ENCODE data around the gene STK32A. TPM values are rescaled to one million over a fixed set of nuclear protein-coding genes. Genes with fewer than 3 reads are reported as not detected.

Gene STK32A
- total RNA-seq, 6 donors from 2014 or later: 2.7 to 13.3 (median 7.1) TPM

DNA sequence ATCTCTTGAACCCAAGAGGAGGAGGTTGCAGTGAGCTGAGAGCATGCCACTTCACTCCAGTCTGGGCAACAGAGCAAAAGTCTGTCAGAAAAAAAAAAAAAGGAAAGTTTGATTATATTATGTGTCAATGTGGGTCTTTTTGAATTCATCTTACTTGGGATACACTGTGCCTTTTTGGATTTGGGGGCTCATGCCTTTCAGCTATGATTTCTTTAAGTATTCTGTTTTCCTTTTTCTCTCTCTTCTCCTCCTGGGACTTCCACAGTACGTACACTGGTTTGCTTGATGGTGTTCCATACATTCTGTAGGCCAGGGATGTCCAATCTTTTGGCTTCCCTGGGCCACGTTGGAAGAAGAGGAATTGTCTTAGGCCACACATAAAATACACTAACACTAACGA is 146.7 kb downstream of the STK32A start:
- no peaks in the 10 kb centered on the region for H3K9me3 ChIP-seq
- WGBS, 2 donors: 96 to 98% methylated on average over 3 of the region's 3 CpGs
- no peak for ATAC-seq (ENCODE audit: low FRiP score in 2 of 2)

DNA sequence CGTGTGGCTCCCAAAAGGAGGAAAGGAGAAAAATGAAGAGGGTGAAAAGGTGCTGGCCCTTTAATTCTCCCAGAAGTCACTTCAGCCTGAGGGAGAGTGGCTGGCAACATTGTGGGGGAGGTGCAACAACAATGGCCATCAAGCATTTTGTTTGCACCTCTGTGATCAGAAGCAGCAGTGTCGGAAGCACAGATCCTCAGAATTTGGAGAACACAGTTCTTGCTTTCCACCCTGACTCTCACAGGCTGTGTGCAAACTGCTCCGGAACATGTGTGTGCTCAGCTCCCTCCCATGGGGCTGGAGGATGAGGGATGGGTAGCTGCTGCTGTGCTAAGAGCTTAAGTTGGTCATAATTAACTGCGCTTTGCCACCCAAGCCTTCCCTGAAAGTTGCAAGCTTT is 147.9 kb downstream of the STK32A start:
- WGBS, 2 donors: 70 to 79% methylated on average over 4 of the region's 4 CpGs
- Histone ChIP-seq H3K27ac (no peak overlapping the region), H3K4me1 (no peaks in the 10 kb centered on the region), H3K36me3 (no peaks in the 10 kb centered on the region), H3K27me3 (no peaks in the 10 kb centered on the region), H3K4me3 (no peak overlapping the region), H3K9me3 (no peaks in the 10 kb centered on the region)
- DNase-seq (no peak), ATAC-seq (ENCODE audit: low FRiP score in 2 of 2) (no peak)
- TF ChIP-seq EP300 (IDR thresholded peaks at IDR 0.05) (no peak), POLR2AphosphoS5 (IDR thresholded peaks at IDR 0.05) (no peak), POLR2A (IDR thresholded peaks at IDR 0.05) (no peak)
- TF ChIP-seq, protein P1, sequence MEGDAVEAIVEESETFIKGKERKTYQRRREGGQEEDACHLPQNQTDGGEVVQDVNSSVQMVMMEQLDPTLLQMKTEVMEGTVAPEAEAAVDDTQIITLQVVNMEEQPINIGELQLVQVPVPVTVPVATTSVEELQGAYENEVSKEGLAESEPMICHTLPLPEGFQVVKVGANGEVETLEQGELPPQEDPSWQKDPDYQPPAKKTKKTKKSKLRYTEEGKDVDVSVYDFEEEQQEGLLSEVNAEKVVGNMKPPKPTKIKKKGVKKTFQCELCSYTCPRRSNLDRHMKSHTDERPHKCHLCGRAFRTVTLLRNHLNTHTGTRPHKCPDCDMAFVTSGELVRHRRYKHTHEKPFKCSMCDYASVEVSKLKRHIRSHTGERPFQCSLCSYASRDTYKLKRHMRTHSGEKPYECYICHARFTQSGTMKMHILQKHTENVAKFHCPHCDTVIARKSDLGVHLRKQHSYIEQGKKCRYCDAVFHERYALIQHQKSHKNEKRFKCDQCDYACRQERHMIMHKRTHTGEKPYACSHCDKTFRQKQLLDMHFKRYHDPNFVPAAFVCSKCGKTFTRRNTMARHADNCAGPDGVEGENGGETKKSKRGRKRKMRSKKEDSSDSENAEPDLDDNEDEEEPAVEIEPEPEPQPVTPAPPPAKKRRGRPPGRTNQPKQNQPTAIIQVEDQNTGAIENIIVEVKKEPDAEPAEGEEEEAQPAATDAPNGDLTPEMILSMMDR (IDR thresholded peaks at IDR 0.05): no peak

More for the DNA sequence above, 146.7 kb downstream of the STK32A start:
- Histone ChIP-seq H3K4me3 (no peak overlapping the region), H3K27me3 (no peaks in the 10 kb centered on the region), H3K36me3 (no peaks in the 10 kb centered on the region), H3K4me1 (no peaks in the 10 kb centered on the region), H3K27ac (no peak overlapping the region)
- no peak for TF ChIP-seq POLR2A (IDR thresholded peaks at IDR 0.05)
- TF ChIP-seq, protein P1 (IDR thresholded peaks at IDR 0.05): no peak
- no peak for TF ChIP-seq POLR2AphosphoS5 (IDR thresholded peaks at IDR 0.05)
- TF ChIP-seq EP300 (IDR thresholded peaks at IDR 0.05): no peak
- no peak for DNase-seq

DNA sequence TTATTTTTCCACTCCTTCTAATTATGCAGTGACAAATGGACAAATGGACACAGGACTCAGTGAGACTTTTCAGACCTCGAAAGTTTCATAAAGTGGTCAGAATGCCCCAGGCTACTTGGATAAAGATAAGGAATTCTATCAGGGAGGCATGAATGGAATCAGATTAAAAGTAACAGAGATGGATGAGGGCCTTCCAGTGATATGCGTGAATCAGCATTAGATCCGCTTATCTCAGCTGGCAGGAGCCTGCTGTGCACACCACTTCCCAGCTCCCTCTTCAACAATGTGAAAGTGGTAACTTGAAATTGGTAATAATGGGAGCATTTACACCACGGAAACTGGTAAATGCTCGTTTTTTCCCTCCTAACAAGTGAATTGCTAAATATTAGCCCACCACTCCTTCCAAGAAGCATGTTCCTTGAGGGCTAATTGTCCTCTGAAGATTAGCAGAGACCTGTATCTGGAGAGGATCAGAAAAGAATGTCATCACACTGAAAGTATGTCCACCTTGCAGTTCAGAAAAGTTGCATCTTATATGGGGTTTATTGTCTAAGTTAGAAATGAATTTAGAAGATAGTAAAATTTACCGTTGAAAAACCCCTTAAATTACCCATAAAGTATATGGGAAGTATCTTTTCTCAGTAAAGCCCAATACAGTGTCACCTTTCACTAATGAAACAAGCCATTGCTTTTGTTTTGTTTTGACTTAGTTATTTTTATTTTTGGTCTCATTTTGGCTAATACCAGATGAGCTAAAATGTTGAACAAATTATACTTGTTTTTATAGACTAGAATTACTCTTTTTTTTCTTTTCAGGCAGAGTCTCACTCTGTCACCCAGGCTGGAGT is 149.7 kb downstream of the STK32A start:
- no peaks in the 10 kb centered on the region for H3K9me3 ChIP-seq
- TF ChIP-seq EP300 (IDR thresholded peaks at IDR 0.05) (no peak), POLR2A (IDR thresholded peaks at IDR 0.05) (no peak), POLR2AphosphoS5 (IDR thresholded peaks at IDR 0.05) (no peak)
- TF ChIP-seq, protein P1 (IDR thresholded peaks at IDR 0.05): no peak
- ATAC-seq (ENCODE audit: low FRiP score in 2 of 2) (no peak), DNase-seq (no peak)
- H3K27me3 ChIP-seq: no peaks in the 10 kb centered on the region
- 73 to 79% methylated on average over 6 of the region's 6 CpGs for WGBS, 2 donors
- no peak overlapping the region for H3K27ac ChIP-seq
- no peaks in the 10 kb centered on the region for H3K4me1 ChIP-seq
- no peaks in the 10 kb centered on the region for H3K36me3 ChIP-seq
- H3K4me3 ChIP-seq: no peak overlapping the region

DNA sequence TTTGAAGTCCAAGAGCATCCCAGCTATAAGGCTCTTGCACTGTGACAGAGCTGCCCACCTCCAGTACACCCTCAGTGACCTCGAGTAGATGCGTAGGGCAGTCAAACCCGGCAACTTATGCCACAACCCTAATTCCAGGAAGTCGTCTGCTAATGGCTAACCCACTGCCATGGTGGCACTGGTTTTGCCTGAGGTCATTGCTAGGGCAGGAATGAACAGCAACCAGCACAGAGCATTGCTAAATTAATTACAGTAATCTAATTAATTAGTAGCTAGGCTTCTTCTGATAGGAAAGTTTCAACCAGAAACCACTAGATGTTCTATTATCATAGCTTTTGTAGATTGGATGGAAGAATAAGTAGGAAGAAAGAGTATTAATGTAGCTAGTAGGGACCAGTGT is 152.3 kb downstream of the STK32A start:
- Histone ChIP-seq H3K9me3 (no peaks in the 10 kb centered on the region), H3K27ac (no peak overlapping the region), H3K4me3 (no peak overlapping the region), H3K27me3 (no peaks in the 10 kb centered on the region), H3K4me1 (no peaks in the 10 kb centered on the region), H3K36me3 (no peaks in the 10 kb centered on the region)
- ATAC-seq (ENCODE audit: low FRiP score in 2 of 2): no peak
- 76 to 77% methylated on average over 3 to 4 of the region's 4 CpGs for WGBS, 2 donors
- no peak for DNase-seq
- TF ChIP-seq POLR2A (IDR thresholded peaks at IDR 0.05): no peak
- TF ChIP-seq, protein P1 (IDR thresholded peaks at IDR 0.05): no peak
- no peak for TF ChIP-seq EP300 (IDR thresholded peaks at IDR 0.05)
- no peak for TF ChIP-seq POLR2AphosphoS5 (IDR thresholded peaks at IDR 0.05)
